ENCODE results near the gene ACVR2B. TPM values are rescaled to one million over a fixed set of nuclear protein-coding genes. Genes with fewer than 3 reads are reported as not detected.

ACVR2B gene
- total and polyA plus RNA-seq, 2 experiments from 2014 or later: 9.0 to 15.4 TPM

DNA sequence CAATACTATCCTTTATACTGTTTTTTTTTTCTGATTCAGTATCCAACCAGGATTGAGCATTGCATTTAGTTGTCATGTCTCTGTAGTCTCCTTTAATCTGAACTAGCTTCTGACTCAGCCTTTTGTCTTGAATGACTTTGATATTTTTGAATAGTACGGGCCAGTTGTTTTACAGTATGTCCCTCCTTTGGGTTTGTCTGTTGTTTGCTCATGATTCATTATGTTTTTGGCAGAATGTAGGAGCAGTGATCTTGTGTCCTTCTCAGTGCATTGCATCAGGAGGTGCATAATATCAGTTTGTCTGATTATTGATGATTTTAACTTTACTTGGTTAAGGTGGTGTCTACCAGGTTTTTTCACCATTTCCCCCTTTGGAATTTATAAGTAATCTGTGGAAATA, 63.0 kb downstream of the ACVR2B start:
- 92% methylated on average over 1 of the region's 1 CpG for WGBS (ENCODE audit: low lambda C conversion rate, missing lambda C conversion rate)
- Histone ChIP-seq H3K9me3 (ENCODE audit: low read depth) (no peaks in the 10 kb centered on the region), H3K79me2 (no peaks in the 10 kb centered on the region), H3K4me1 (ENCODE audit: insufficient read depth) (no peaks in the 10 kb centered on the region), H2AFZ (no peak overlapping the region), H3K27ac (no peak overlapping the region), H3K4me3 (no peak overlapping the region), H3K36me3 (replicated peaks; ENCODE audit: insufficient read depth, low read depth) (no peaks in the 10 kb centered on the region), H3K27me3 (no peaks in the 10 kb centered on the region), H3K9me2 (replicated peaks; ENCODE audit: insufficient read depth) (no peaks in the 10 kb centered on the region), H3K4me2 (no peak overlapping the region), H4K20me1 (ENCODE audit: insufficient read depth, poor library complexity, severe bottlenecking) (no peaks in the 10 kb centered on the region)
- TF ChIP-seq EZH2phosphoT487 (IDR thresholded peaks at IDR 0.05; ENCODE audit: low read depth, severe bottlenecking, unreplicated experiment) (no peak), EZH2 (IDR thresholded peaks at IDR 0.05; ENCODE audit: borderline replicate concordance) (no peak)
- TF ChIP-seq, protein P1, sequence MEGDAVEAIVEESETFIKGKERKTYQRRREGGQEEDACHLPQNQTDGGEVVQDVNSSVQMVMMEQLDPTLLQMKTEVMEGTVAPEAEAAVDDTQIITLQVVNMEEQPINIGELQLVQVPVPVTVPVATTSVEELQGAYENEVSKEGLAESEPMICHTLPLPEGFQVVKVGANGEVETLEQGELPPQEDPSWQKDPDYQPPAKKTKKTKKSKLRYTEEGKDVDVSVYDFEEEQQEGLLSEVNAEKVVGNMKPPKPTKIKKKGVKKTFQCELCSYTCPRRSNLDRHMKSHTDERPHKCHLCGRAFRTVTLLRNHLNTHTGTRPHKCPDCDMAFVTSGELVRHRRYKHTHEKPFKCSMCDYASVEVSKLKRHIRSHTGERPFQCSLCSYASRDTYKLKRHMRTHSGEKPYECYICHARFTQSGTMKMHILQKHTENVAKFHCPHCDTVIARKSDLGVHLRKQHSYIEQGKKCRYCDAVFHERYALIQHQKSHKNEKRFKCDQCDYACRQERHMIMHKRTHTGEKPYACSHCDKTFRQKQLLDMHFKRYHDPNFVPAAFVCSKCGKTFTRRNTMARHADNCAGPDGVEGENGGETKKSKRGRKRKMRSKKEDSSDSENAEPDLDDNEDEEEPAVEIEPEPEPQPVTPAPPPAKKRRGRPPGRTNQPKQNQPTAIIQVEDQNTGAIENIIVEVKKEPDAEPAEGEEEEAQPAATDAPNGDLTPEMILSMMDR (IDR thresholded peaks at IDR 0.05; ENCODE audit: poor library complexity): no peak
- DNase-seq (ENCODE audit: low spot score): no peak

DNA sequence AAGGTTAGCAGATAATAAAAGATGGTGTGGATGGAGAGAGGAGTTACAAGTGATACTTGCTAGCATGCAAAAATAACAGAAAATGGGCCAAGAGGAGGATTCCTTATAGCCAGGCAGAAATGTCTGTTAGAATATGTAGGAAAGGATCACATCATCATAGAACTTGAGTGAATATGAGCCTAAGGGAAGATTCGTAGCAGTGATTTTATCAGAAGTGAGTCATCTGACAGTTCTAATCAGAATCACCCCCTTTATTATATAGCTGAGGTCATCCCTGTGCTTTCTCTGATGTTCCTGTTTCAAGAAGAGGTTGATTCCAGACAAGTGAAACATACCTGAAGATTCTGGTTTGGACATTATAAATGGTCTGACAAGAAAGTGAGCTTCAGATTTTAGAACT, 65.3 kb downstream of the ACVR2B start:
- H3K27ac ChIP-seq: no peak overlapping the region
- no peaks in the 10 kb centered on the region for H3K9me3 ChIP-seq (ENCODE audit: low read depth)
- TF ChIP-seq EZH2 (IDR thresholded peaks at IDR 0.05; ENCODE audit: borderline replicate concordance) (no peak), EZH2phosphoT487 (IDR thresholded peaks at IDR 0.05; ENCODE audit: low read depth, severe bottlenecking, unreplicated experiment) (no peak)
- TF ChIP-seq, protein P1 (IDR thresholded peaks at IDR 0.05; ENCODE audit: poor library complexity): no peak
- H3K9me2 ChIP-seq (replicated peaks; ENCODE audit: insufficient read depth): no peaks in the 10 kb centered on the region
- no peak overlapping the region for H2AFZ ChIP-seq
- no peaks in the 10 kb centered on the region for H3K27me3 ChIP-seq
- DNase-seq (ENCODE audit: low spot score): no peak
- H3K79me2 ChIP-seq: no peaks in the 10 kb centered on the region
- H3K4me1 ChIP-seq (ENCODE audit: insufficient read depth): no peaks in the 10 kb centered on the region
- no peak overlapping the region for H3K4me3 ChIP-seq
- H3K4me2 ChIP-seq: no peak overlapping the region
- H3K36me3 ChIP-seq (replicated peaks; ENCODE audit: insufficient read depth, low read depth): no peaks in the 10 kb centered on the region
- no peaks in the 10 kb centered on the region for H4K20me1 ChIP-seq (ENCODE audit: insufficient read depth, poor library complexity, severe bottlenecking)
- 58% methylated on average over 1 of the region's 1 CpG for WGBS (ENCODE audit: low lambda C conversion rate, missing lambda C conversion rate)

GRCh38 chr3:38519651-38520050, 66.0 kb downstream of the ACVR2B start:
- no peaks in the 10 kb centered on the region for H3K27me3 ChIP-seq
- H2AFZ ChIP-seq: no peak overlapping the region
- no peak overlapping the region for H3K27ac ChIP-seq
- H3K9me3 ChIP-seq (ENCODE audit: low read depth): no peaks in the 10 kb centered on the region
- no peaks in the 10 kb centered on the region for H3K79me2 ChIP-seq
- H4K20me1 ChIP-seq (ENCODE audit: insufficient read depth, poor library complexity, severe bottlenecking): no peaks in the 10 kb centered on the region
- H3K4me3 ChIP-seq: no peak overlapping the region
- WGBS (ENCODE audit: low lambda C conversion rate, missing lambda C conversion rate): 66% methylated on average over 5 of the region's 5 CpGs
- DNase-seq (ENCODE audit: low spot score): no peak
- H3K36me3 ChIP-seq (replicated peaks; ENCODE audit: insufficient read depth, low read depth): no peaks in the 10 kb centered on the region
- no peak overlapping the region for H3K4me2 ChIP-seq
- no peaks in the 10 kb centered on the region for H3K9me2 ChIP-seq (replicated peaks; ENCODE audit: insufficient read depth)
- H3K4me1 ChIP-seq (ENCODE audit: insufficient read depth): no peaks in the 10 kb centered on the region
- TF ChIP-seq EZH2 (IDR thresholded peaks at IDR 0.05; ENCODE audit: borderline replicate concordance) (no peak), EZH2phosphoT487 (IDR thresholded peaks at IDR 0.05; ENCODE audit: low read depth, severe bottlenecking, unreplicated experiment) (no peak)
- TF ChIP-seq, protein P1 (IDR thresholded peaks at IDR 0.05; ENCODE audit: poor library complexity): no peak

All from hepatocyte (in vitro differentiated cells).